SK-N-SH (cell line): ENCODE measurements around the gene PWP1.

Experiments used
- CHD2 ChIP-seq: fragments of 150-350 bp; IDR thresholded peaks from 2 replicates; pipeline ENCODE4 v1.6.1; 2018; ENCODE audit warnings: low read length; ENCODE audit not compliant: partially characterized antibody
- EP300 ChIP-seq, 2 experiments: IDR thresholded peaks; 2 replicates each; pipeline versions ENCODE4 v1.4.0 to v1.6.1; 2012; ENCODE audit warnings: borderline replicate concordance in 1 of 2, low read depth in 1 of 2, low read length in 1 of 2
- EZH2phosphoT487 ChIP-seq: fragments of 200-600 bp; sonication (generic); IDR thresholded peaks from 2 replicates; pipeline ENCODE4 v1.6.1; 2017; ENCODE audit warnings: low read depth, mixed run types, mild to moderate bottlenecking, antibody characterized with exemption, moderate library complexity, borderline replicate concordance
- NFIC ChIP-seq: IDR thresholded peaks from 2 replicates; pipeline ENCODE4 v1.4.0; 2012; ENCODE audit warnings: borderline replicate concordance
- NRF1 ChIP-seq: IDR thresholded peaks from 2 replicates; pipeline ENCODE4 v1.6.1; 2012; ENCODE audit warnings: low read depth, mild to moderate bottlenecking, low read length
- POLR2AphosphoS5 ChIP-seq: IDR thresholded peaks from 2 replicates; pipeline ENCODE4 v1.6.1; 2012; ENCODE audit warnings: low read depth, low read length
- RAD21 ChIP-seq: IDR thresholded peaks from 2 replicates; pipeline ENCODE4 v1.6.1; 2012; ENCODE audit warnings: mild to moderate bottlenecking, low read length
- RFX5 ChIP-seq: IDR thresholded peaks from 2 replicates; pipeline ENCODE4 v1.6.1; 2012; ENCODE audit warnings: mild to moderate bottlenecking, improper control_type of control experiment, low read length
- TF ChIP-seq, protein P1 (sequence below): fragments of 200-600 bp; sonication (generic); IDR thresholded peaks from 2 replicates; pipeline ENCODE4 v1.6.1; 2017; ENCODE audit warnings: antibody characterized with exemption, mild to moderate bottlenecking, moderate library complexity
- TF ChIP-seq, protein P2 (sequence below): fragments of 150-350 bp; IDR thresholded peaks from 2 replicates; pipeline ENCODE4 v1.6.1; 2016; ENCODE audit warnings: mild to moderate bottlenecking, low read depth, low read length
- TF ChIP-seq, protein P3 (sequence below): IDR thresholded peaks from 2 replicates; pipeline ENCODE4 v1.6.1; 2012; ENCODE audit warnings: mild to moderate bottlenecking, low read depth, low read length, moderate library complexity
- TF ChIP-seq, protein P4 (sequence below): IDR thresholded peaks from 2 replicates; pipeline ENCODE4 v1.4.0; 2012; ENCODE audit warnings: low read depth, borderline replicate concordance

DNA sequence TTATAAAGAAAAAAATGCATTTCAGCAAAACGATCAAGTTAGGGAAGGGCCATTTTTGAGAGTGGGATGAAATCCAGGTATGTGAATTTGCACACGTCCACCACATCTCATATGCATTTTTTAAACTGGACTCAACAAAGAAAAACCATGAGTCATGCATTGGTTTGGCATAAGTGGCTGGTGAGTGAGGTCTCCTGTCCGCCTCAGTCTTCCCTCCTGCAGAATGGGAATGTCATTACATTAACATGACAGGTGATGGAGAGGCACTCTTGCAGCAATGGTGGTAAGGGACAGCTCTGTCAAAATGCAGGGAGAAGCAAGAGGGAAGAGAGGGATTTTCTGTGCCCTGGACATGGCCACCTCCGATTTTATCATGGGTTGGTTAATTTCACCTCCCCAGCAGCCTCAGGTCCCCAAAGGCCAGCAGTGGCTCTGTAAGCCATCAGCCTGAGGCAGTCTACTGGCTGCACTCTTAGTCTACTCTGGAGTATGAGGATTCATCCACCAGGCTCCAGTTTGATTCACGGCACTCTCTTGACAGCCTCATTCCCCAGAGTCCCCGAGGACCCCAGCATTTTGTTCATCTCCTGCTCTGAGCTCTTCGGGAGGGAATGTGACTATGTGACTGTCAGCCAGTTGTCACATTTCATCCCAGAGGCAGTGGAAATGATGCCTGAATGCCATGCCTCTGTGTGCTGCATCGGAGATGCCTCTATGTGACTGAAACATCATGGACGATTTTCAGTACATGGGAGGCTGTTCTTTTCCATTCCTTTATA, 17.1 kb upstream of the PWP1 start:
- TF ChIP-seq EP300 (IDR thresholded peaks at IDR 0.05; ENCODE audit: borderline replicate concordance in 1 of 2, low read depth in 1 of 2, low read length in 1 of 2) (no peak), NRF1 (no peak), POLR2AphosphoS5 (no peak), NFIC (no peak), CHD2 (no peak), RFX5 (no peak), RAD21 (no peak), EZH2phosphoT487 (no peak)
- TF ChIP-seq, protein P1, sequence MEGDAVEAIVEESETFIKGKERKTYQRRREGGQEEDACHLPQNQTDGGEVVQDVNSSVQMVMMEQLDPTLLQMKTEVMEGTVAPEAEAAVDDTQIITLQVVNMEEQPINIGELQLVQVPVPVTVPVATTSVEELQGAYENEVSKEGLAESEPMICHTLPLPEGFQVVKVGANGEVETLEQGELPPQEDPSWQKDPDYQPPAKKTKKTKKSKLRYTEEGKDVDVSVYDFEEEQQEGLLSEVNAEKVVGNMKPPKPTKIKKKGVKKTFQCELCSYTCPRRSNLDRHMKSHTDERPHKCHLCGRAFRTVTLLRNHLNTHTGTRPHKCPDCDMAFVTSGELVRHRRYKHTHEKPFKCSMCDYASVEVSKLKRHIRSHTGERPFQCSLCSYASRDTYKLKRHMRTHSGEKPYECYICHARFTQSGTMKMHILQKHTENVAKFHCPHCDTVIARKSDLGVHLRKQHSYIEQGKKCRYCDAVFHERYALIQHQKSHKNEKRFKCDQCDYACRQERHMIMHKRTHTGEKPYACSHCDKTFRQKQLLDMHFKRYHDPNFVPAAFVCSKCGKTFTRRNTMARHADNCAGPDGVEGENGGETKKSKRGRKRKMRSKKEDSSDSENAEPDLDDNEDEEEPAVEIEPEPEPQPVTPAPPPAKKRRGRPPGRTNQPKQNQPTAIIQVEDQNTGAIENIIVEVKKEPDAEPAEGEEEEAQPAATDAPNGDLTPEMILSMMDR = no peak
- TF ChIP-seq, protein P2, sequence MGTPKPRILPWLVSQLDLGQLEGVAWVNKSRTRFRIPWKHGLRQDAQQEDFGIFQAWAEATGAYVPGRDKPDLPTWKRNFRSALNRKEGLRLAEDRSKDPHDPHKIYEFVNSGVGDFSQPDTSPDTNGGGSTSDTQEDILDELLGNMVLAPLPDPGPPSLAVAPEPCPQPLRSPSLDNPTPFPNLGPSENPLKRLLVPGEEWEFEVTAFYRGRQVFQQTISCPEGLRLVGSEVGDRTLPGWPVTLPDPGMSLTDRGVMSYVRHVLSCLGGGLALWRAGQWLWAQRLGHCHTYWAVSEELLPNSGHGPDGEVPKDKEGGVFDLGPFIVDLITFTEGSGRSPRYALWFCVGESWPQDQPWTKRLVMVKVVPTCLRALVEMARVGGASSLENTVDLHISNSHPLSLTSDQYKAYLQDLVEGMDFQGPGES = no peak
- TF ChIP-seq, protein P3, sequence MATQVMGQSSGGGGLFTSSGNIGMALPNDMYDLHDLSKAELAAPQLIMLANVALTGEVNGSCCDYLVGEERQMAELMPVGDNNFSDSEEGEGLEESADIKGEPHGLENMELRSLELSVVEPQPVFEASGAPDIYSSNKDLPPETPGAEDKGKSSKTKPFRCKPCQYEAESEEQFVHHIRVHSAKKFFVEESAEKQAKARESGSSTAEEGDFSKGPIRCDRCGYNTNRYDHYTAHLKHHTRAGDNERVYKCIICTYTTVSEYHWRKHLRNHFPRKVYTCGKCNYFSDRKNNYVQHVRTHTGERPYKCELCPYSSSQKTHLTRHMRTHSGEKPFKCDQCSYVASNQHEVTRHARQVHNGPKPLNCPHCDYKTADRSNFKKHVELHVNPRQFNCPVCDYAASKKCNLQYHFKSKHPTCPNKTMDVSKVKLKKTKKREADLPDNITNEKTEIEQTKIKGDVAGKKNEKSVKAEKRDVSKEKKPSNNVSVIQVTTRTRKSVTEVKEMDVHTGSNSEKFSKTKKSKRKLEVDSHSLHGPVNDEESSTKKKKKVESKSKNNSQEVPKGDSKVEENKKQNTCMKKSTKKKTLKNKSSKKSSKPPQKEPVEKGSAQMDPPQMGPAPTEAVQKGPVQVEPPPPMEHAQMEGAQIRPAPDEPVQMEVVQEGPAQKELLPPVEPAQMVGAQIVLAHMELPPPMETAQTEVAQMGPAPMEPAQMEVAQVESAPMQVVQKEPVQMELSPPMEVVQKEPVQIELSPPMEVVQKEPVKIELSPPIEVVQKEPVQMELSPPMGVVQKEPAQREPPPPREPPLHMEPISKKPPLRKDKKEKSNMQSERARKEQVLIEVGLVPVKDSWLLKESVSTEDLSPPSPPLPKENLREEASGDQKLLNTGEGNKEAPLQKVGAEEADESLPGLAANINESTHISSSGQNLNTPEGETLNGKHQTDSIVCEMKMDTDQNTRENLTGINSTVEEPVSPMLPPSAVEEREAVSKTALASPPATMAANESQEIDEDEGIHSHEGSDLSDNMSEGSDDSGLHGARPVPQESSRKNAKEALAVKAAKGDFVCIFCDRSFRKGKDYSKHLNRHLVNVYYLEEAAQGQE = no peak
- TF ChIP-seq, protein P4, sequence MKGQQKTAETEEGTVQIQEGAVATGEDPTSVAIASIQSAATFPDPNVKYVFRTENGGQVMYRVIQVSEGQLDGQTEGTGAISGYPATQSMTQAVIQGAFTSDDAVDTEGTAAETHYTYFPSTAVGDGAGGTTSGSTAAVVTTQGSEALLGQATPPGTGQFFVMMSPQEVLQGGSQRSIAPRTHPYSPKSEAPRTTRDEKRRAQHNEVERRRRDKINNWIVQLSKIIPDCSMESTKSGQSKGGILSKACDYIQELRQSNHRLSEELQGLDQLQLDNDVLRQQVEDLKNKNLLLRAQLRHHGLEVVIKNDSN = no peak
